ENCODE results near the gene TBATA. TPM values are rescaled to one million over a fixed set of nuclear protein-coding genes. Genes with fewer than 3 reads are reported as not detected.

Gene TBATA
- total RNA-seq, 2 experiments from 2014 or later = not detected

- Mint-ChIP-seq H3K27me3 (no peaks in the 10 kb centered on the region), H3K36me3 (no peaks in the 10 kb centered on the region), H3K9me3 (no peaks in the 10 kb centered on the region), H3K4me1 (no peaks in the 10 kb centered on the region), H3K27ac (no peak overlapping the region), H3K4me3 (no peak overlapping the region)
- no peak for DNase-seq
Measured at GRCh38 chr10:70751991-70752390, 33.2 kb downstream of the TBATA start.

DNA sequence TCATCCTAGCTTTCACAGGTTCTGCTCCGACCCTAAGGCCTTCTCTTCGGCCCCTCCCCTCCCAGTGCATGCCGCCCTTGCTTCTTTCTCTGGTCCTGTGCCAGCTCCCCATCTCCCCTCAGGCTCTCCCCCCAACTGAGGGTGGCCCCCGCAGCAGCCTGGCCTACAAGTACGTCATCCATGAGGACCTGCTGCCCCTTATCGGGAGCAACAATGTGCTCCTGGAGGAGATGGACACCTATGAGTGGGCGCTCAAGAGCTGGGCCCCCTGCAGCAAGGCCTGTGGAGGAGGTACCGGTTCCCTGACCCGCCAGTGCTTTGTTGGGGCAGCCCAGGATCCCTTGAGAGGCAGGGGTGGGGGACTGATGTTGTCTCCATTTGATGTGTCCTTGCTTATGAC, 33.8 kb downstream of the TBATA start:
- H3K36me3 Mint-ChIP-seq = no peaks in the 10 kb centered on the region
- H3K27me3 Mint-ChIP-seq = no peaks in the 10 kb centered on the region
- no peak overlapping the region for H3K27ac Mint-ChIP-seq
- H3K4me1 Mint-ChIP-seq = no peaks in the 10 kb centered on the region
- no peaks in the 10 kb centered on the region for H3K9me3 Mint-ChIP-seq
- no peak overlapping the region for H3K4me3 Mint-ChIP-seq
- no peak for DNase-seq

GRCh38 chr10:70750156-70750703, 34.9 kb downstream of the TBATA start:
- no peaks in the 10 kb centered on the region for H3K9me3 Mint-ChIP-seq
- DNase-seq = no peak
- no peaks in the 10 kb centered on the region for H3K27me3 Mint-ChIP-seq
- no peaks in the 10 kb centered on the region for H3K36me3 Mint-ChIP-seq
- no peak overlapping the region for H3K27ac Mint-ChIP-seq
- H3K4me3 Mint-ChIP-seq = no peak overlapping the region
- no peaks in the 10 kb centered on the region for H3K4me1 Mint-ChIP-seq

DNA sequence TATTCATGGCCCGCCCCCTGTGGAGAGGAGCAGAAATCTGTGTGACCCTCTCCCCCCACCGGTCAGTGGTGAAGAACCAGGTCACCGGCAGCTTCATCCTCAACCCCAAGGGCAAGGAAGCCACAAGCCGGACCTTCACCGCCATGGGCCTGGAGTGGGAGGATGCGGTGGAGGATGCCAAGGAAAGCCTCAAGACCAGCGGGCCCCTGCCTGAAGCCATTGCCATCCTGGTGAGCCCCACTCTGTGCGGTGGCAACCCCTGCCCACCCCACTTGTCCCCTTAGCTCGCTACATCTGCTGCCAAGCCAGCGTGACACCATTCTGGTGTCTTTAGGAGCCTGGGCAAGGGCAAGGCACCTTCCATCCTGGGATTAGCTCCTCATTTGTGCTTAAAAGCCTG, 35.4 kb downstream of the TBATA start:
- Mint-ChIP-seq H3K4me3 (no peak overlapping the region), H3K36me3 (no peaks in the 10 kb centered on the region), H3K27me3 (no peaks in the 10 kb centered on the region), H3K27ac (no peak overlapping the region), H3K9me3 (no peaks in the 10 kb centered on the region), H3K4me1 (no peaks in the 10 kb centered on the region)
- DNase-seq = no peak

DNA sequence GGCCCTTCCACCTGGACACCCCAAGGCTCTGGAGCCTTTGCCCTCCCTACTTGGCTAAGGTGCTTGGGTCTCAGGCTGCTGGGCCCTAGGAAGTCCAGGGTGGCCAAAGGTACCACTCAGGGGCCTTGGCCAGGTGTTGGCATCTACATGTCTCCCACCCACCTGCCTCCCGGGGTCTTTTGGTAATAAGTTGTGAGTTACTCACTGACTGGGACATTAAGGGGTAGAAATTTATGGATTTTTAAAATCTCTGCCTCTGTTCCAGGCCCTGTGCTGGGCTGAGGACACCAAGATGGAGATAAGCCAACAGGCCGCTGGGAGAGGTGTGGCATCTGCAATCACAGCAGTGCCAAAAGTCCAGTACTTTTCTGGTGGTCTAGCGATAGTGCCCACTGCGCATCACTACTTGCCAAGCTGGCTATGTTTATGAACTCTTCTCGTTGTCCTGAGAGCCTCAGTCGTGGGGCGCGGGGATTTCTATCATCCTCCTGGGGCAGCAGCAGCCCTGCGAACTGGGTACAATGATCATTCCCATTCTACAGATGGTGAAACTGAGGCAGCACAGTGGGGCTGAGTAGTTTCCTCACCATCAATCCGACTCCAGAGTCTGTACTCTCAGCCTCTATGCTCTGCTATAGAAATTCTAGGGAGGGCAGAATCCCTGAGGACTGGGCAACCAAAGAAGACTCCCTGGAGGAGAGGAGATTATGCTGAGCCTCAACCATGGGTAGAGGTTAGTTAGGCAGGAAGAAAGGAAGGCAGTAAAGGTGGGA, 36.2 kb downstream of the TBATA start:
- Mint-ChIP-seq H3K4me3 (no peak overlapping the region), H3K27ac (no peak overlapping the region), H3K27me3 (no peaks in the 10 kb centered on the region), H3K36me3 (no peaks in the 10 kb centered on the region), H3K4me1 (no peaks in the 10 kb centered on the region), H3K9me3 (no peaks in the 10 kb centered on the region)
- DNase-seq = no peak

DNA sequence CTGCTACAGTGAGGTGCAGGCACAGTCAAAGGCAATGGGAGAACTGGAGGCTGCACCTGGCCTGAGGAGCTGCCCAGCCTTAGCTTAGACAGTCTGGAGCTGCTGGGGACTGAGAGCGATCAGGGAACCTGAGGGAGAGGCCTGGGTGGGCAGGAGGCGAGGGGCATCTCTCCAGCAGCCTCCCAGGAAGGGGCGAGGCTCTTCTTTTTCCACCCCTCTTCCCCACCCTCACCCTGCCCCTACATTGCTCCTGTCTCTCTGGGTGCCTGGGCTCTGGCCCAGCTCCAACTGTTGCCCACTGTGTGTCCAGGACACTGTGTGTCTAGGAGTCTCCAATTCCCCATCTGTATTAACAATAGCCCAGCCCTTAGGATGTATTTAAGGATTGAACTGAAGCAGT, 36.9 kb downstream of the TBATA start:
- Mint-ChIP-seq H3K4me3 (no peak overlapping the region), H3K9me3 (no peaks in the 10 kb centered on the region), H3K27me3 (no peaks in the 10 kb centered on the region), H3K4me1 (no peaks in the 10 kb centered on the region), H3K27ac (no peak overlapping the region), H3K36me3 (no peaks in the 10 kb centered on the region)
- DNase-seq = no peak

GRCh38 chr10:70747192-70747965, 37.8 kb downstream of the TBATA start:
- H3K27me3 Mint-ChIP-seq = no peaks in the 10 kb centered on the region
- peaks cover 6% of the 10 kb centered on the region for H3K4me1 Mint-ChIP-seq
- H3K4me3 Mint-ChIP-seq = no peak overlapping the region
- H3K27ac Mint-ChIP-seq = no peak overlapping the region
- H3K36me3 Mint-ChIP-seq = no peaks in the 10 kb centered on the region
- no peaks in the 10 kb centered on the region for H3K9me3 Mint-ChIP-seq
- DNase-seq = no peak

DNA sequence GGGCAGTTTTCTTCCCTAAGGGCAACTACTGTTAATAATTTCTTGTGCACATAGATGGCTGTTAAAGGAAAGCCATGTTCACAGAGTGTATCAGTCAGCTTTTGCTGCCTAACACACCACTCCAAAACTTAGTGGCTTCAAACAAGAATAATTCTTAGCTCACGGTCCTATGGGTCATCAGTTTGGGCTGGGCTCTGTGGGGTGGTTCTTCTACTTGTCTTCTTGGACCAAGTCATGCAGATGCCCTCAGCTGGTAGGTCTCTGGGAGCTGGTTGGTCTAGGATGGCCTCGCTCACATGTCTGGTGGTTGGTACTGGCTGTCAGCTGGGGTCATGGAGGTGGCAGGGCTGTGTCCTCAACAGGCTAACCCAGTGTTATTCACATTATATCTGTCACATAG, 39.6 kb downstream of the TBATA start:
- Mint-ChIP-seq H3K4me3 (no peak overlapping the region), H3K27me3 (no peaks in the 10 kb centered on the region), H3K9me3 (no peaks in the 10 kb centered on the region), H3K27ac (no peak overlapping the region), H3K36me3 (no peaks in the 10 kb centered on the region), H3K4me1 (peaks cover 6% of the 10 kb centered on the region)
- DNase-seq = no peak

DNA sequence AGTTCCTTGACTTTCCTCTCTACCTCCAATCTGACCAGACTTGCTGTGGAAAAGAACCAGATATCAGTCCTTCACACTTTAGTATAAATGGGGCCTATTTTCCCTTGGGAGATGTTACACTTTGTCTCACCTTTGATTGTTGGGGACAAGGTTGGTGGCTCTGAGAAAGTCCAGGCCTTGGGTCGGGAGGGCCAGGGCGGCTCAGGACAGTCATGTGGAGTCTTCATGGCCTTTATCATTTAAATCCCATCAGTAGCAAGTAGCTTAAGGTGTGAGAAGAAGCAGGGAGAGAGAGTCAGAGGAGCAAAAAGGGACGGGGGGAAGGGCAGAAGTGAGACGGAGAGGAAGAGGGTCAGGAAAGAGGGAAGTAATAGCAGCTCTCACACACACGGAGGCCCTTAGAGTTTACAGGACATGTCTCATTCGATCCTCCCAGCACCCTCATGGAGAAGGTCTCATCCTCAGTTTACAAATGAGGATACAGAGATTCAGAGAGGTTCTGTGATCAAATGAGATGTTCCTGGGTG, 40.5 kb downstream of the TBATA start:
- Mint-ChIP-seq H3K9me3 (no peaks in the 10 kb centered on the region), H3K4me3 (no peak overlapping the region), H3K4me1 (peaks cover 6% of the 10 kb centered on the region), H3K27me3 (no peaks in the 10 kb centered on the region), H3K27ac (no peak overlapping the region), H3K36me3 (no peaks in the 10 kb centered on the region)
- no peak for DNase-seq

DNA sequence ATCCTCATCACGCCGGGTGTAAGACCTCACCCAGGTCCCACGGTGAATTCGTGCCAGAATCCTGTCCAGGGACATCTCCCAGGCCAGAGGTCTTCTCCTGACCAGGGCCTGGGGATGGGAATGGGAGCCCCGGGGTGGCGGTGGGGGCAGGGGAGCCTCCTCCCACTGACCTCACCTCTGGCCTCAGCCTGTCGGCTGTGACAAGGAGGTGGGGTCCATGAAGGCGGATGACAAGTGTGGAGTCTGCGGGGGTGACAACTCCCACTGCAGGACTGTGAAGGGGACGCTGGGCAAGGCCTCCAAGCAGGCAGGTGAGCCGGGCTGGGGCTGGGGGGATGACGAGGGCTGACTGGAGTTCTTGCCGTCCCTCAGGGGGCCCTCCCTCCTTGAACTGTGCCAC, 41.3 kb downstream of the TBATA start:
- Mint-ChIP-seq H3K4me3 (no peak overlapping the region), H3K9me3 (no peaks in the 10 kb centered on the region), H3K4me1 (peaks cover 6% of the 10 kb centered on the region), H3K36me3 (no peaks in the 10 kb centered on the region), H3K27me3 (no peaks in the 10 kb centered on the region), H3K27ac (no peak overlapping the region)
- no peak for DNase-seq

DNA sequence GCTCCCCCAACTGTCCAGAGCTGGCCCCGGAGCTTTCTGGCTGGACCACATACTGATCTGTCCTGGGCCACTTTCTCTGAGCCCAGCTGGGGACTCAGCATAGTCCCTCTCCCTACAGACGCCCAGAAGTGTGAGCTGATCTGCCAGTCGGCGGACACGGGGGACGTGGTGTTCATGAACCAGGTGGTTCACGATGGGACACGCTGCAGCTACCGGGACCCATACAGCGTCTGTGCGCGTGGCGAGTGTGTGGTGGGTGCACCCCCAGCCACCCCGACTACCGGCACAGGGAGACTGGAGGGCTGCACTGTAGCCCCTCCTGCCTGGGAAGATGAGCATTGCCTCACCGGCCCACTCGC, 41.8 kb downstream of the TBATA start:
- peaks cover 6% of the 10 kb centered on the region for H3K4me1 Mint-ChIP-seq
- no peaks in the 10 kb centered on the region for H3K36me3 Mint-ChIP-seq
- no peaks in the 10 kb centered on the region for H3K9me3 Mint-ChIP-seq
- no peaks in the 10 kb centered on the region for H3K27me3 Mint-ChIP-seq
- H3K27ac Mint-ChIP-seq = no peak overlapping the region
- DNase-seq = no peak
- no peak overlapping the region for H3K4me3 Mint-ChIP-seq

DNA sequence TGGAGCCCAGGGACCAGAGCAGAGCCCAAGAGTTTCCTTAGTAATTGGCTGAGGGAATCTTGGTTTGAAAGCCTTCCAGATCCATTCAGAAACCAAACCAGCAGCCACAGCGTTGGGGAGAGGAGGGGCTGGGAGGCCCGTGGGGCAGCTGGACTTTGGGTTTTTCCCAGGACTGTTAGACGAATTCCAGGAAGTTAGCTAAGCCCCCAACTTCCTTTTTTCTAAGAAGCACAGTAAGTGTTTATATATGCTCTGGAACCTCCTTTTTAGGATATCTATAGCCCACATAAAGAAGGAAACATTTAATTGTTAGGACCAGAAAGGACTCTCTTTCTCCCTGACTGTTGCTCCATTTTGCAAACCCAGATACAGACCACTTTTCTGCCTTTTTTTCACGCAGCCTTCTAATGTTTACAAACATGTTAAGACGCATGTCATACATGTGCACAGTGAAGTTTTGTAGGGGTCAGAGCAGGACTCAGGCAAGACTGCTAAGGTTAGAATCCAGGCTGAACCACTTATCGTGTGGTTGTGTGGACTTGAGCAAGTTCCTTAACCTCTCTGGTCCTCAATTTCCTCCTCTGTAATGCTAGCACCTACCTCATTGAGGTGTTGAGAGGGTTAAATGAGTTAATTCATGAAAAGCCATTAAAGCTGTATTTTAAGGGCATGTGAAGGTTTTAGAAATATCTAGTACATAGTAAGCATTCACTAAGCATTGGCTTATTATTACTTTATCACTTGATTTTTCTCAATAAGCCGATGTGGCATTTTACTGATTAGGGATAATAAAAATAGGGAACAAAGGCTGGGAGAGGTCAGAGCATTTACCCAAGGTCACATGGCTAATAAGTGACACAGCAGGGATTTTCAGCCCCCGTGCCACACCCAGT, 42.4 kb downstream of the TBATA start:
- no peak overlapping the region for H3K4me3 Mint-ChIP-seq
- H3K4me1 Mint-ChIP-seq = peaks cover 6% of the 10 kb centered on the region
- no peaks in the 10 kb centered on the region for H3K36me3 Mint-ChIP-seq
- peak overlapping the region; percentile 26 for H3K27ac Mint-ChIP-seq
- no peaks in the 10 kb centered on the region for H3K27me3 Mint-ChIP-seq
- no peak for DNase-seq
- H3K9me3 Mint-ChIP-seq = no peaks in the 10 kb centered on the region

GRCh38 chr10:70740406-70741288, 44.5 kb downstream of the TBATA start:
- Mint-ChIP-seq H3K9me3 (no peaks in the 10 kb centered on the region), H3K4me1 (peaks cover 6% of the 10 kb centered on the region), H3K27ac (no peak overlapping the region), H3K4me3 (no peak overlapping the region), H3K27me3 (no peaks in the 10 kb centered on the region), H3K36me3 (no peaks in the 10 kb centered on the region)
- DNase-seq = no peak

GRCh38 chr10:70738761-70739121, 46.4 kb downstream of the TBATA start:
- Mint-ChIP-seq H3K4me3 (no peak overlapping the region), H3K27ac (no peak overlapping the region), H3K36me3 (no peaks in the 10 kb centered on the region), H3K9me3 (no peaks in the 10 kb centered on the region), H3K27me3 (no peaks in the 10 kb centered on the region), H3K4me1 (peaks cover 6% of the 10 kb centered on the region)
- DNase-seq = no peak

All from activated naive CD8-positive, alpha-beta T cell treated with anti-CD3 and anti-CD28 coated beads for 36 hours (primary cell).